ENCODE results near the gene SEC23IP.

The SEC23IP gene

GRCh38 chr10:119878524-119878923, 14.0 kb upstream of the SEC23IP start:
- no peak for TF ChIP-seq EP300 (IDR thresholded peaks at IDR 0.05; ENCODE audit: borderline replicate concordance)
- no peak for TF ChIP-seq NFIC (IDR thresholded peaks at IDR 0.05)
- no peak for TF ChIP-seq USF1 (IDR thresholded peaks at IDR 0.05)
- no peak for TF ChIP-seq TAF1 (IDR thresholded peaks at IDR 0.05; ENCODE audit: low read depth)
- no peak for TF ChIP-seq EGR1 (IDR thresholded peaks at IDR 0.05)
- TF ChIP-seq YY1 (IDR thresholded peaks at IDR 0.05; ENCODE audit: low read depth), result no peak
- no peak for TF ChIP-seq MAX (IDR thresholded peaks at IDR 0.05)
- TF ChIP-seq CEBPB (IDR thresholded peaks at IDR 0.05), result no peak
- TF ChIP-seq REST (IDR thresholded peaks at IDR 0.05; ENCODE audit: low read depth), result no peak
- TF ChIP-seq TCF12 (IDR thresholded peaks at IDR 0.05; ENCODE audit: low read depth), result no peak
- no peak for TF ChIP-seq FOXM1 (IDR thresholded peaks at IDR 0.05; ENCODE audit: borderline replicate concordance, low read depth)
- no peak for TF ChIP-seq TEAD4 (IDR thresholded peaks at IDR 0.05)
- TF ChIP-seq CREB1 (IDR thresholded peaks at IDR 0.05; ENCODE audit: low read depth), result no peak
- TF ChIP-seq ZBTB7A (IDR thresholded peaks at IDR 0.05; ENCODE audit: low read depth), result no peak
- TF ChIP-seq RAD21 (IDR thresholded peaks at IDR 0.05; ENCODE audit: low read depth), result no peak

- TF ChIP-seq CEBPB (IDR thresholded peaks at IDR 0.05), result peak; percentile 66
Observed at GRCh38 chr10:119886070-119886469, 6.5 kb upstream of the SEC23IP start.

- no peak for TF ChIP-seq TCF12 (IDR thresholded peaks at IDR 0.05; ENCODE audit: low read depth)
- no peak for TF ChIP-seq EGR1 (IDR thresholded peaks at IDR 0.05)
- TF ChIP-seq YY1 (IDR thresholded peaks at IDR 0.05; ENCODE audit: low read depth), result no peak
- no peak for TF ChIP-seq TEAD4 (IDR thresholded peaks at IDR 0.05)
- TF ChIP-seq CREB1 (IDR thresholded peaks at IDR 0.05; ENCODE audit: low read depth), result no peak
- no peak for TF ChIP-seq CEBPB (IDR thresholded peaks at IDR 0.05)
- no peak for TF ChIP-seq RAD21 (IDR thresholded peaks at IDR 0.05; ENCODE audit: low read depth)
- no peak for TF ChIP-seq NFIC (IDR thresholded peaks at IDR 0.05)
- TF ChIP-seq EP300 (IDR thresholded peaks at IDR 0.05; ENCODE audit: borderline replicate concordance), result no peak
- no peak for TF ChIP-seq USF1 (IDR thresholded peaks at IDR 0.05)
Observed at GRCh38 chr10:119893074-119893473, 544 bp downstream of the SEC23IP start.

- TF ChIP-seq RAD21 (IDR thresholded peaks at IDR 0.05; ENCODE audit: low read depth) (no peak), TCF12 (IDR thresholded peaks at IDR 0.05; ENCODE audit: low read depth) (no peak), CREB1 (IDR thresholded peaks at IDR 0.05; ENCODE audit: low read depth) (no peak), CEBPB (IDR thresholded peaks at IDR 0.05) (no peak)
Observed at GRCh38 chr10:119893845-119894427, 1.4 kb downstream of the SEC23IP start.

- no peak for TF ChIP-seq FOXM1 (IDR thresholded peaks at IDR 0.05; ENCODE audit: borderline replicate concordance, low read depth)
- TF ChIP-seq EP300 (IDR thresholded peaks at IDR 0.05; ENCODE audit: borderline replicate concordance), result no peak
- no peak for TF ChIP-seq USF1 (IDR thresholded peaks at IDR 0.05)
Observed at GRCh38 chr10:119896061-119896655, 3.6 kb downstream of the SEC23IP start.

- TF ChIP-seq NFIC (IDR thresholded peaks at IDR 0.05), result peak; percentile 40
- no peak for TF ChIP-seq REST (IDR thresholded peaks at IDR 0.05; ENCODE audit: low read depth)
Observed at GRCh38 chr10:119896937-119897770, 4.6 kb downstream of the SEC23IP start.
